Hippocampal formation (tissue), 2 donors: ENCODE data around the gene PDGFC.

Experiments used
- DNase-seq, 2 donors: peaks; one replicate each; lab custom pipeline; 2025; lab: John Stamatoyannopoulos, UW

PDGFC gene

GRCh38 chr4:156971676-156972378 lies at the start of gene PDGFC:
Gene PDGFC (minus strand): TSS chr4:156971799. CDS start chr4:156970903, 896 bp downstream.
- peak; percentile 36 to 52 for DNase-seq

- DNase-seq: no peak
Measured at GRCh38 chr4:157020882-157021281, 49.3 kb upstream of the PDGFC start.

GRCh38 chr4:157018920-157019490 lies 47.4 kb upstream of the PDGFC start:
- DNase-seq: no peak

DNA sequence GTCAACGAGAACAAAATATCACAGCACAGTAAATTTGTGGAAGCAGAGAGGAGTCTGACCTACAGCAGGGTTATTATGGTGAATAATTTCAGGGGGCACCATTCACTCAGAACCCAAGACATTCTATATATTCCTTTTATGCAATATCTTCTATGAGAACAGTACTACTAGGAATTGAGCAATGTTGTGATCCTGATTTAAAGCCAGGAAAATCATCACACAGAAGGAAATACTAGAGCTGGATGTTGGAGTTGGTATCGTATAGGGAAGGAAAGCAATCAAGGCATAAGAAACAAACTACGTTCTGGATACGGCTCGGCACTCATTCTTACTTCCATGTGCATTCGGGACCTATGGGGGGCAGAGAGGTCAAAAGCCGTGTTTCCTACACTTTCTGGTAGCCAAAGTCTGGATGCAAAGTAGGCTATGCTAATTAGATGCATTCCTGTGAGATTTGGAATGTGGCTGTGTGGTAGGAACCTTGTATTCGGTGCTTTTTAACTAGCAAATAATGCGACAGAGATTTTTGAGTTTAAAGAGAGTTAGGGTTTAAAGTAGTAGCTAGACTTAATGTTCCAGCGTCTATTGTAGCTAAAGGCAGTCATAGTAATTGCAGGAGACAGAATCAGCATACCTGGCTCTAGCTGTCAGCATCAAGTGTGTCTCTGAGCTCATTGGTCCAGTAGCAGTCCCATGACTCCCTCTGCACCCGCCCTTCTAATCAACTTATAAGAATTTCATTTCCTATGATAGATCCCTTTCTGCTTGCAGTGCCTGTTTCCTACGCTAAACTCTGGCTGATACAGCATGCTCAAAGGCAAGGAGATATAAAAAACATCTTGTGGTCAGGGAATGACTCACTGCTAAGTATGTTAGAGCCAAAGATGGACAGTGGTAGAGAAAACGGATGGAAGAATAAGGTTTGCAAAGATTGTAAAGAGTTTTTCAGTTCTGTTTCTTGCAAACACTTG lies 43.3 kb upstream of the PDGFC start:
- no peak for DNase-seq

GRCh38 chr4:157013656-157014055 lies 42.1 kb upstream of the PDGFC start:
- DNase-seq: no peak

DNA sequence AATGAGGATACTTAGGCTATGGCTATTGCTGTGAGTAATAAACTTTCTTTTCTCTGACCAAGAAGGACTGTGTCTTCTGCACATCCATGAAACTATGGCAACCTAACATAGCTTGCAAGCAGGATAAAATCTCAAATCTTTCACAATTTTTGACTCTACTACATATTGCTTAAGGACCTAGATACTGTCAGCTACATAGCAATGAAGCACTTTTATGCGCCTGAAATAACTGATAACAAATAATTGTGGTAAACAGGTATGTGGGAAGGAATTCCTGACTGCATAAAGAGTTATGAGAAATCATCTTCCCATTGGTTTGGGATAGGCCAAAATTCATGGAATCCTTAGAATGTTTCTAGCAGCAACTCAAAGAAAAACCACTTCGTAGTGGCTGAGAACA lies 41.2 kb upstream of the PDGFC start:
- no peak for DNase-seq

DNA sequence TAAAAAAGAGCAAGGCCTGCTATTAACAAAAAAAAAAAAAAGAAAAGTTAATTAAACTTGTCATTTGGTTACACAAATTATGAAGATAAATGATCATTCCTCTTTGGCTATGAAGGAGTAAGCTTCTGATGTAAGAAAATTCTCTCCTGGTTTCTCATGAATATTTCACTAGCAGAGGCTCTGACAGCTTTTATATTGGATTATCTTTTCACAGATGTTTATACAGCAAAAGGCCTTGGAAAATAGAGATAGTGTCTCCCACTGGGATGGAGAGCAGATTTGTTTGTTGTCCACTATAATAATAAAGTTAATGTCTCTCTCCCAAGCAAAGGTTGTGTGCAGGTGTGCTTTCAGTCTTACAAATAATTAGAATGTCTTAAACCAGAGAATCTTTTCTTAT lies 40.7 kb upstream of the PDGFC start:
- DNase-seq: no peak

DNA sequence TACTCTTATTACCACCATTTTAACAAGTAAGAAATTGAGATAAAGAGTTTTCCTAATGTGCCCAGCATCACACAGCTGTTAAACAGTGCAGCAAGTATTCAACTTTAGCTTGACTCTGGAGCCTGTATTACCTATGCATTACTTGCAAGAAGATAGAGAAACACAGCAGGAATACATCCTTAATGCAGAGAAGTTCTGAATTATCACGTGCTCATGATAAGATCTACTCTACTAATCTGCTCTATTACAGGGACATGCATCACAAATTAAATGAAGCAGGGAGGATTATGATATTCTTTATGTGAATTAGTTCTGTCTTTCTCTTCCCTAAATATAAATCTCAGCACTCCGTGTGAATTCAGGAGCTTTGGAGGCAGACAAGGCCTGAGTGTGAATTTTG lies 39.0 kb upstream of the PDGFC start:
- no peak for DNase-seq

- no peak for DNase-seq
Measured at GRCh38 chr4:157005831-157006230, 34.2 kb upstream of the PDGFC start.

DNA sequence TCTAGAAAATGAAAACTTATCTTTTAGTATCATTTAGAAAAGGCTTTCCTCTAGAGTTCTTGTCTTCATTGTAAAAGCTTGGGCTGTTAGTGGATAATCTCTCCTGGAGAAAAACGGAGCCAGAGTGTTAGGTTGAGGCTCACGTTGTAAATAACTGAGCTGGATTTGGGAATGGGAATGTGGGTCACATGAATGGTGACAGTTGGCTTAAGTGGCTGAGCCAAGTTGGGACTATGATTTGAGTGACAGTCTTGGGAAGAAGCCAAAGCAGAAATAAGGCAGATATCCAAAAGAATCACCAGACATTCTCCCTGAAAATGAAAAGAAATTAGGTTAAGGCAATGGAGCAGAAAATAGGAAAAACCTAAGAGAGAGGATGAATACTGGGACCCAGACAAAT lies 33.6 kb upstream of the PDGFC start:
- DNase-seq: no peak

DNA sequence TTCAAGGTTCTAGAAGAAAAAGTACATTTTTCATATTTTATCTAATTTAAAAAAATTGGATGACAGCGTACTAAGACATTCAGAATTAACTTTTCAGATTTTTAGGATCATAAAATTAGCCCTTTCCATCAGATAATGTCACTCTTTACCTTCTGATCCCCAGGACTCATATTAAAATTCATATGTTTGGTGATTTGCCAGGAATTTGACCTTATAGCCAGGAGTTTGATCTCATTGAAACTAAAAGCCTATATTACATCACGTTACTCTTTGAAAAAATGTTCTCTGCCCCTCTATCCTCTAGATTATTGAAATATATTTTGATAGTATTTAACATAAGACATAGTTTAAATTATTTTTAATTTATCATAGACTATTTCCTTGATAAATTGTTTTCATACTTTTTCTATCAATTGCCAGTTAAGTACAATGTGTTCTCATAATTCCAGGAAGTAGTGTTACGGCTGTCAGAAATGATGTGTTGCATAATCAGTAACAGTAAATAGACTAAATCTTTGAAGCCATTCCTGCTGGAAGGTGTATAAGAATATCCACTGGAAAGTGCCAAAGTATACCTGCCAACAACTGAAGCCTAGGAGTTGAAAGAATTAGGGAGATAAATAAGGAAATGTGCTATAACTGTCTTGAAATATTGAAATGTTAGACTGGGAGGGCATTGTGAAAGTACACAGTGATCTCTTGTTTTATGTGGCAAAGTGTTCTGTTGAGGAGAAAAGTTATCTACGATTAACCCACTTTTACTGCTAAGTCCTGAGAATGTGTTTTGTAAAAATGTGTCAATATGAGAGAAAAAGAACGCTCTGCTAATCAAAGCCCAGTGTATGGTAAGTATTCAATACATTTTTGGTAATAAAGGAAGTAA lies 32.9 kb upstream of the PDGFC start:
- DNase-seq: no peak

DNA sequence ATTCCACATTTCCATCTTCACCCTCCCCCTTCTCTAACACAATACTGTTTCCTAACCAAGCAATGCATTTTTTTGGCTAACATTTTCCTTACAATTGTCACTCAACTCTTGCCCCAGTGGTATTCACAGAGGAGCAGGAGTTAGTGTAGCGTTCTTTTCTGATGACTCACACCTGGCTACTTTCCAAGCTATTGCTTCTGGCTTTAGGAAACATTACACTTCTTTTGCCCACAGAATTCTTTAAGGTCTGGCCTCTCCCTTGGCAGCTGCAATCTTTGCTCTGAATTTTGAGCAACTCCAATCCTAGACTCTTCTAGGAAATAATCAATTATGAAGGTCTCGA lies 27.5 kb upstream of the PDGFC start:
- no peak for DNase-seq

GRCh38 chr4:156998500-156999174 lies 27.0 kb upstream of the PDGFC start:
- no peak for DNase-seq

GRCh38 chr4:156992943-156993342 lies 21.3 kb upstream of the PDGFC start:
- no peak for DNase-seq

GRCh38 chr4:156991161-156991560 lies 19.6 kb upstream of the PDGFC start:
- DNase-seq: no peak

GRCh38 chr4:156983366-156983765 lies 11.8 kb upstream of the PDGFC start:
- DNase-seq: no peak

DNA sequence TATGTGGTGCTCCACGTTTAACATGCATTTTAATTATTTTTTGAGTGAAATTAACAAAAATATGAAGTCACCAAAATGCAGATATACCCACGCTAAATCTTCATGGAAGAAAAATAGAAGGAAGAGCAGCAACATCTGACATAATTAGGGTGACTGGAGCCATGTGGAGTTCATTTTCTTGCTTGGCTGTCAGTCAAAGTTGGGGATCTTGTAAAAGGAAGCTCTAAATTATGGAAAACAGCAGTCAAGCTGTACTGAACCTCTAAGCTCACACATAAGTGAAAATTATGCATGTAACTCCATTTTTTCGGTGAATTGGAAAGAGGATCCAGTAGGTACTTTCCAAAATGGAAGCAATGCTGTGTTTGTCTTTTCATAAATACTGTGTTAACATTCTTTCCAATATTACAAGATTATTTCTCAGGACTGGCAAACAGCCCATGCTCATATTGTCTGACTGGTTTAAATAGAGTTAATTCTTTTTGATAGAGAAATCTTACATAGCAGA lies 9.7 kb upstream of the PDGFC start:
- DNase-seq: no peak

DNA sequence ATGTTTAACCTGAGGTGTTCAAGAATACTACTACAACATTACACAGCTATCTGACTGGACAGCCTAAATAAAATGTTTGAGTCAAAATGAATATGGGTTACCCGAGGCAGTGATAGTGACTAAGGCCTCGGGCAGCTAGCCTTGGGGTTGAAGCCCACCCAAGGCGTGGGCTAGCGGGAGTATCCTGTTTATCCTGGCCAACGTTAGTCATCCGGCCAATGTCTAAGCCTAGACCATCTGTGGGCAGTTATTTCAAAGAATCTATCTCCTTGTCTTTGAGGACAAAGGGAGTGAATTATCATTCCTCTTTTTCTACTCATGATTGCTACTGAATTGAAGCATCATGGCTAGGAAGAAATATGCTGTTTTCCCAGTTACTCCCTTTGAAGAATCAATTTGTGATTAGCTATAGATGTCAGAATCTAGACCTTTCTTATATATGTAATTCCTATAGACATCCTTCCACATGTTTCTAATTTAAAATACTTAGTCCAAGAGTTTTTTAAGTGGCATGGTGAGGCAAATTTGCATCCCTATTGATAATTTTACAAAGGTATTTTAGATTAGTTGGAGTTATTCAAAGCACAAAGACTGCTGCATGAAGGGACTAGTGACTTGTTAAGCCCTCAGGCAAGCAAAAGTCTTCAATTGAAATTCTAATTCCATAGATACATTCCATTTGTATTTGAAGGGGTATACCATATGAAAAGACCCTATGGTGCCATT lies 6.0 kb upstream of the PDGFC start:
- no peak for DNase-seq

DNA sequence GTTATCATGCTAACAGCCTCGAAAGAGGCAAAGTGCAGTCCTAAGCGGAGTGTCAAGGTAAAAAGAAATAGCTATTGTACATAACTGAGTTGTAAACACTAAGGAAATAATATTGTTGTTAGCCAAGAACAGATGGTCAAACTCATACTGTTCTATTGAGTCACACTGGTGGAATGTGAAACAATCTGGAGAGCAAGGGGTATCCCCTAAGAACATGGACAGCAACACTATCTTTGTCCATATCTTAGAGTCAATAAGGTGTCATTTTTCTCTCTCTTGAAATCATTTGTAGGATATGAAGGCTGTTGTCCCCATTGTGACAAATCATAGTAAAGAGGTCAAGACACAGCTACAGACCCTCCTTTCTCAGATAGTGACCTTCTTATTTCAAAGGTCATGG lies 4.5 kb upstream of the PDGFC start:
- DNase-seq: no peak

- no peak for DNase-seq
Measured at GRCh38 chr4:156975686-156976085, 4.1 kb upstream of the PDGFC start.
